ENCODE data around the gene RNF214. TPM values are rescaled to one million over a fixed set of nuclear protein-coding genes. Genes with fewer than 3 reads are reported as not detected.

Gene RNF214
- total and polyA plus RNA-seq, 2 of the 4 experiments (the other 2 are of a cell fraction): 7.9 to 14.8 TPM

GRCh38 chr11:117296881-117297280 is 64.4 kb downstream of the RNF214 start:
- ATAC-seq (ENCODE audit: low read depth) (no peak), DNase-seq (no peak)
- Histone ChIP-seq H2BK20ac (ENCODE audit: low read depth, low read length) (no peak overlapping the region), H3K27ac (ENCODE audit: insufficient read depth, low read length) (no peak overlapping the region), H2AFZ (replicated peaks; ENCODE audit: low read length, poor library complexity) (no peak overlapping the region), H2BK15ac (ENCODE audit: low read depth, low read length) (no peak overlapping the region), H4K20me1 (ENCODE audit: insufficient read depth, low read length) (peaks cover 12% of the 10 kb centered on the region; the same call in 1 of the 2 replicates), H3K4me1 (ENCODE audit: control insufficient read depth, insufficient read depth, low read length) (peaks cover 13% of the 10 kb centered on the region; the same call in 1 of the 2 replicates), H3K23ac (ENCODE audit: low read depth, low read length) (no peak overlapping the region), H3K4me2 (ENCODE audit: low read depth, low read length) (no peak overlapping the region), H3K9ac (ENCODE audit: low read depth, low read length) (no peak overlapping the region), H3K4ac (ENCODE audit: low read depth, low read length) (no peak overlapping the region), H3K9me3 (ENCODE audit: control insufficient read depth, insufficient read depth, low read length) (no peaks in the 10 kb centered on the region), H2BK120ac (ENCODE audit: low read depth, low read length) (no peak overlapping the region), H3K56ac (ENCODE audit: extremely low read depth, insufficient read depth, low read length) (no peak overlapping the region), H2AK9ac (replicated peaks; ENCODE audit: low read depth, low read length, poor library complexity) (no peak overlapping the region), H2AK5ac (ENCODE audit: low read depth, low read length) (no peak overlapping the region), H4K5ac (ENCODE audit: low read depth, low read length) (no peak overlapping the region), H3K79me1 (ENCODE audit: low read depth in 1 of 2, low read length in 2 of 2) (peaks cover 7 to 26% of the 10 kb centered on the region in 2 experiments; a peak in 3 of 4 replicates), H3K9me1 (ENCODE audit: insufficient read depth, low read length) (peaks cover 7% of the 10 kb centered on the region; the same call in 1 of the 2 replicates), H3K27me3 (ENCODE audit: control insufficient read depth, insufficient read depth, low read length) (no peaks in the 10 kb centered on the region), H4K8ac (ENCODE audit: low read depth in 2 of 2, low read length in 2 of 2) (no peak overlapping the region), H4K91ac (ENCODE audit: insufficient read depth, low read depth, low read length) (no peak overlapping the region), H3K4me3 (ENCODE audit: insufficient read depth, low read depth, low read length) (no peak overlapping the region), H3K14ac (replicated peaks; ENCODE audit: low read depth, low read length) (no peak overlapping the region), H3K36me3 (ENCODE audit: control insufficient read depth, insufficient read depth, low read length) (peaks cover 18% of the 10 kb centered on the region), H2BK5ac (ENCODE audit: low read depth, low read length, poor library complexity, severe bottlenecking) (no peak overlapping the region), H3K18ac (ENCODE audit: low read depth, low read length) (no peak overlapping the region)
- TF ChIP-seq FOS (IDR thresholded peaks at IDR 0.05; ENCODE audit: low read depth, low read length) (no peak), ELK1 (IDR thresholded peaks at IDR 0.05; ENCODE audit: borderline replicate concordance, low read depth, low read length) (no peak), RFX5 (IDR thresholded peaks at IDR 0.05; ENCODE audit: low read depth, low read length) (no peak), POLR2A (IDR thresholded peaks at IDR 0.05; ENCODE audit: low read depth, low read length) (no peak), MAFK (IDR thresholded peaks at IDR 0.05; ENCODE audit: low read depth, low read length) (no peak), RAD21 (IDR thresholded peaks at IDR 0.05; ENCODE audit: low read length) (no peak), CTCF (conservative IDR thresholded peaks at IDR 0.05; ENCODE audit: low read depth, low read length) (no peak), RCOR1 (IDR thresholded peaks at IDR 0.05; ENCODE audit: insufficient replicate concordance, low read length) (no peak), SMC3 (IDR thresholded peaks at IDR 0.05; ENCODE audit: low read depth, low read length) (no peak)
- ChIA-PET CTCF (no interaction called here), POLR2A (ENCODE audit: unreplicated experiment) (no interaction called here)
- intact Hi-C loops (cut with micrococcal nuclease): no loop called here
- no TSS peak for BruUV-seq (replicated peaks)
- 92% methylated on average over 2 of the region's 6 CpGs; no CpG with 5 or more reads in 1 of the 2 experiments for WGBS, 2 experiments (ENCODE audit: extremely low coverage in 2 of 2, insufficient read length in 1 of 2)
- dilution Hi-C loops (cut with HindIII; ENCODE audit: low sequenced_read_pairs, unreplicated experiment): no loop called here
- in situ Hi-C loops (cut with MboI; ENCODE audit: low sequenced_read_pairs): no loop called here
